Fibroblast of lung (primary cell): ENCODE data around the gene ASPHD2. TPM values are rescaled to one million over a fixed set of nuclear protein-coding genes. Genes with fewer than 3 reads are reported as not detected.

ENCODE experiments used
- DNase-seq, 2 donors: peaks; one replicate each; pipeline versions ENCODE4 v3.0.0 to v3.0.0-alpha.2; 2010; ENCODE audit warnings: low read depth in 2 of 2
- H2AFZ ChIP-seq: 2 replicates; pipeline ENCODE4 v1.5.1; 2012; ENCODE audit warnings: low read length, control low read depth, inconsistent platforms
- H3K27ac ChIP-seq: 2 replicates; pipeline ENCODE4 v1.5.1; 2011; ENCODE audit warnings: low read length, control low read depth; ENCODE audit not compliant: insufficient read depth
- H3K27me3 ChIP-seq: 2 replicates; pipeline ENCODE4 v1.5.1; 2011; ENCODE audit warnings: mild to moderate bottlenecking, low read length; ENCODE audit not compliant: control insufficient read depth, insufficient read depth
- H3K36me3 ChIP-seq: 2 replicates; pipeline ENCODE4 v1.5.1; 2011; ENCODE audit warnings: low read length; ENCODE audit not compliant: control insufficient read depth, insufficient read depth
- H3K4me1 ChIP-seq: 2 replicates; pipeline ENCODE4 v1.5.1; 2011; ENCODE audit warnings: low read length; ENCODE audit not compliant: control insufficient read depth, insufficient read depth; ENCODE audit errors: extremely low read depth
- H3K4me2 ChIP-seq: 2 replicates; pipeline ENCODE4 v1.5.1; 2011; ENCODE audit warnings: low read length, control low read depth; ENCODE audit not compliant: insufficient read depth; ENCODE audit errors: extremely low read depth
- H3K4me3 ChIP-seq, 4 experiments: fragments of 200-600 bp in 1 of 4; sonication (generic) in 1 of 4; replicated peaks in 1 of 4; 2 replicates each; pipeline ENCODE4 v1.5.1; 2011 to 2016; ENCODE audit warnings: low read length in 4 of 4, low read depth in 3 of 4, mild to moderate bottlenecking in 3 of 4, control low read depth in 2 of 4, inconsistent platforms in 1 of 4, mixed read lengths in 1 of 4; ENCODE audit not compliant: insufficient read depth in 1 of 4; ENCODE audit errors: control extremely low read depth in 1 of 4
- H3K79me2 ChIP-seq: 2 replicates; pipeline ENCODE4 v1.5.1; 2012; ENCODE audit warnings: mild to moderate bottlenecking, low read length, inconsistent platforms; ENCODE audit not compliant: control insufficient read depth, insufficient read depth
- H3K9ac ChIP-seq: 2 replicates; pipeline ENCODE4 v1.5.1; 2011; ENCODE audit warnings: mild to moderate bottlenecking, low read length, control low read depth; ENCODE audit not compliant: insufficient read depth
- H3K9me3 ChIP-seq: 2 replicates; pipeline ENCODE4 v1.5.1; 2012; ENCODE audit warnings: low read depth, low read length; ENCODE audit not compliant: control insufficient read depth, insufficient read depth
- H4K20me1 ChIP-seq: 2 replicates; pipeline ENCODE4 v1.5.1; 2011; ENCODE audit warnings: low read length; ENCODE audit not compliant: control insufficient read depth, insufficient read depth; ENCODE audit errors: extremely low read depth
- CTCF ChIP-seq, 2 donors: IDR thresholded peaks in 1 of 2; conservative IDR thresholded peaks in 1 of 2; 1 replicate in 1 of 2; 2 replicates in 1 of 2; pipeline ENCODE4 v1.5.1; 2011 to 2012; ENCODE audit warnings: low read length in 2 of 2, control low read depth in 1 of 2, inconsistent platforms in 1 of 2, low read depth in 1 of 2, mild to moderate bottlenecking in 1 of 2
- EZH2 ChIP-seq: IDR thresholded peaks from 2 replicates; pipeline ENCODE4 v1.5.1; 2012; ENCODE audit warnings: low read length, control low read depth, mild to moderate bottlenecking; ENCODE audit errors: missing control alignments
- polyA plus RNA-seq, 2 donors: library from polyadenylated mRNA; depleted of rRNA in 1 of 2; stranded (reverse) in 1 of 2; unstranded in 1 of 2; fragments of >200 nt; gene quantifications; 2 replicates each; pipeline ENCODE4 v1.2.1, GENCODE V29; 2011 to 2012; ENCODE audit warnings: missing spikeins in 1 of 2
- total RNA-seq: library from RNA; depleted of rRNA; stranded (reverse); fragments of >200 nt; gene quantifications from 2 replicates; pipeline ENCODE4 v1.2.1, GENCODE V29; 2014

The ASPHD2 gene
- total and polyA plus RNA-seq, 2 donors (not counting 1 experiment from before 2014, with no cell fraction given) = 0.42 to 1.7 TPM

DNA sequence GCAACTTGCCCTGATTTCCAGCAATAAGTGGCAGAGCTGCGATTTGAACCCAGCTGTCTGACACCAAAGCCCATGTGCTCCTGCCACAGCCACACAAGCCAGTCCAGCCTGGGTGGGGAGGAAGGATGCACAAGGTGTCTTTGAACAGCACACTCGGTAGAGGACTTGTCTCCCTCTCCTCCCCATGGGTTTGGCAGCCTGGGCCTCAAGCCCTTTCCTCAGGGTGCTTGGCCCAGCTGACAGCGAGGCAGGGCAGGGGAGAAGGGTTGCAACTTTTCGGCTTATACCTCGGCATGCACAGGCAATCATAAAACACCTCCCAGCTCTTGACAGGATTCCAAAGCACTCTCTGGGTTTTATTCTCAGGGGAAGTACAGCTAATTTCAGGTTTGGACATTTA is 19.3 kb downstream of the ASPHD2 start:
- Histone ChIP-seq H3K27ac (no peak overlapping the region), H3K27me3 (no peaks in the 10 kb centered on the region), H3K4me1 (no peaks in the 10 kb centered on the region), H3K79me2 (no peaks in the 10 kb centered on the region), H3K9ac (no peak overlapping the region), H2AFZ (no peak overlapping the region), H4K20me1 (no peaks in the 10 kb centered on the region), H3K4me3 (no peak overlapping the region), H3K9me3 (no peaks in the 10 kb centered on the region), H3K36me3 (peaks cover 3% of the 10 kb centered on the region), H3K4me2 (no peak overlapping the region)
- TF ChIP-seq CTCF (conservative IDR thresholded peaks at IDR 0.05 in 1 of 2, IDR thresholded peaks at IDR 0.05 in 1 of 2; ENCODE audit: low read depth in 1 of 2, low read length in 2 of 2) = no peak
- DNase-seq = no peak

DNA sequence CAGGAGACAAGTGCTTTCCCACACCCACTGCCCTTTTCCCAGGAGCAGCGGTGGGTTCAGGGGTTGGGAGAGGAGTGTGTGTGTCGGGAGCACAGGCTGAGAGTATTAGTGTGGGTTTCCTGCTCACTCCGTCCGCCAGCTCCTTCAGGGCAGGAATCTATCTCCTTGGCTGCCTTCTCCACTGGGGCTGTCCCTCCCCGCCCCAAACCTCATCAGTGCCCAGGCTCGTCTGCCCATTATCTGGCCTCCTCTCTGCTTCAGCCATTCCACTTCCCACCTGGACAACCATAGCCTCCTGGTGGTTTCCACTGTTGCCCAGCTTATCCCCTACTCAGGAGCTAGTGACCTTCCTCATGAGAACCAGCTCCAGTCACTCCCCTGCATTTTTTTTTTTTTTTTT is 19.9 kb downstream of the ASPHD2 start:
- no peak overlapping the region for H3K27ac ChIP-seq
- no peaks in the 10 kb centered on the region for H3K79me2 ChIP-seq
- no peak overlapping the region for H3K4me2 ChIP-seq
- no peaks in the 10 kb centered on the region for H3K4me1 ChIP-seq
- no peaks in the 10 kb centered on the region for H4K20me1 ChIP-seq
- H3K4me3 ChIP-seq = no peak overlapping the region
- no peak overlapping the region for H2AFZ ChIP-seq
- no peaks in the 10 kb centered on the region for H3K27me3 ChIP-seq
- DNase-seq = no peak
- peaks cover 5% of the 10 kb centered on the region for H3K36me3 ChIP-seq
- H3K9ac ChIP-seq = no peak overlapping the region
- no peaks in the 10 kb centered on the region for H3K9me3 ChIP-seq
- TF ChIP-seq EZH2 (no peak), CTCF (conservative IDR thresholded peaks at IDR 0.05 in 1 of 2, IDR thresholded peaks at IDR 0.05 in 1 of 2; ENCODE audit: low read depth in 1 of 2, low read length in 2 of 2) (no peak)

GRCh38 chr22:26450453-26451185 is 21.6 kb downstream of the ASPHD2 start:
- Histone ChIP-seq H2AFZ (no peak overlapping the region), H3K27me3 (no peaks in the 10 kb centered on the region), H3K27ac (no peak overlapping the region), H3K4me3 (no peak overlapping the region), H3K9ac (no peak overlapping the region), H3K4me2 (no peak overlapping the region), H3K9me3 (no peaks in the 10 kb centered on the region), H3K4me1 (no peaks in the 10 kb centered on the region), H4K20me1 (no peaks in the 10 kb centered on the region), H3K79me2 (no peaks in the 10 kb centered on the region), H3K36me3 (peaks cover 5% of the 10 kb centered on the region)
- DNase-seq = no peak
- TF ChIP-seq EZH2 (no peak), CTCF (conservative IDR thresholded peaks at IDR 0.05 in 1 of 2, IDR thresholded peaks at IDR 0.05 in 1 of 2; ENCODE audit: low read depth in 1 of 2, low read length in 2 of 2) (no peak)
